ENCODE results near the gene P2RY8. TPM values are rescaled to one million over a fixed set of nuclear protein-coding genes. Genes with fewer than 3 reads are reported as not detected.
A peak's percentile ranks its signal among the peaks of the same experiment; 100 is the strongest.
"Not testable (repeated sequence)": the region's sequence is repeated elsewhere in the genome, so short reads cannot be mapped to it uniquely, and the experiment has no call there.

The P2RY8 gene
- total RNA-seq, 2 experiments from 2014 or later = 9.8 to 10.6 TPM

GRCh38 chrX:1449823-1450149 is 87.2 kb downstream of the P2RY8 start:
- no peak overlapping the region for H3K4me3 Mint-ChIP-seq
- CTCF ChIA-PET = no interaction called here
- H3K4me1 Mint-ChIP-seq (ENCODE audit: low read depth) = peaks cover 16% of the 10 kb centered on the region
- peaks cover 32% of the 10 kb centered on the region for H3K9me3 Mint-ChIP-seq
- peaks cover 39% of the 10 kb centered on the region for H3K36me3 Mint-ChIP-seq (ENCODE audit: low read depth)
- DNase-seq = no peak
- intact Hi-C loops (cut with micrococcal nuclease) = loop anchor here (5.0 kb wide), 2 partner anchors 1178 to 1248 kb away; no protein-coding TSS in a partner anchor
- H3K27ac Mint-ChIP-seq = peak overlapping the region; percentile 34
- no peaks in the 10 kb centered on the region for H3K27me3 Mint-ChIP-seq (ENCODE audit: low read depth)

- H3K4me3 Mint-ChIP-seq = no peak overlapping the region
- intact Hi-C loops (cut with micrococcal nuclease) = no loop called here
- peaks cover 37% of the 10 kb centered on the region for H3K9me3 Mint-ChIP-seq
- CTCF ChIA-PET = no interaction called here
- no peak for DNase-seq
- peak overlapping the region; percentile 44 for H3K27ac Mint-ChIP-seq
- no peaks in the 10 kb centered on the region for H3K27me3 Mint-ChIP-seq (ENCODE audit: low read depth)
- peaks cover 45% of the 10 kb centered on the region for H3K36me3 Mint-ChIP-seq (ENCODE audit: low read depth)
- peaks cover 13% of the 10 kb centered on the region for H3K4me1 Mint-ChIP-seq (ENCODE audit: low read depth)
These were observed 87.8 kb downstream of the P2RY8 start for GRCh38 chrX:1449036-1449822.

- intact Hi-C loops (cut with micrococcal nuclease); DNase-seq; H3K4me3 Mint-ChIP-seq; H3K27ac Mint-ChIP-seq; H3K27me3 Mint-ChIP-seq (ENCODE audit: low read depth); CTCF ChIA-PET: not testable (repeated sequence)
- Mint-ChIP-seq H3K4me1 (ENCODE audit: low read depth) (peaks cover 13% of the 10 kb centered on the region), H3K36me3 (ENCODE audit: low read depth) (peaks cover 50% of the 10 kb centered on the region), H3K9me3 (peaks cover 41% of the 10 kb centered on the region)
These were observed 88.4 kb downstream of the P2RY8 start for GRCh38 chrX:1448573-1449001.

- Mint-ChIP-seq H3K9me3 (peaks cover 44% of the 10 kb centered on the region), H3K4me1 (ENCODE audit: low read depth) (peaks cover 13% of the 10 kb centered on the region), H3K36me3 (ENCODE audit: low read depth) (peaks cover 54% of the 10 kb centered on the region)
- H3K4me3 Mint-ChIP-seq; H3K27me3 Mint-ChIP-seq (ENCODE audit: low read depth); DNase-seq; CTCF ChIA-PET; intact Hi-C loops (cut with micrococcal nuclease); H3K27ac Mint-ChIP-seq: not testable (repeated sequence)
These were observed 88.9 kb downstream of the P2RY8 start for GRCh38 chrX:1447969-1448572.

GRCh38 chrX:1446984-1447968 is 89.7 kb downstream of the P2RY8 start:
- DNase-seq; H3K4me3 Mint-ChIP-seq; intact Hi-C loops (cut with micrococcal nuclease); H3K27me3 Mint-ChIP-seq (ENCODE audit: low read depth); CTCF ChIA-PET; H3K27ac Mint-ChIP-seq: not testable (repeated sequence)
- Mint-ChIP-seq H3K4me1 (ENCODE audit: low read depth) (peaks cover 13% of the 10 kb centered on the region), H3K9me3 (peaks cover 47% of the 10 kb centered on the region), H3K36me3 (ENCODE audit: low read depth) (peaks cover 60% of the 10 kb centered on the region)

GRCh38 chrX:1444561-1445500 is 92.2 kb downstream of the P2RY8 start:
- Mint-ChIP-seq H3K9me3 (peaks cover 47% of the 10 kb centered on the region), H3K36me3 (ENCODE audit: low read depth) (peaks cover 62% of the 10 kb centered on the region), H3K27ac (no peak overlapping the region), H3K4me3 (no peak overlapping the region), H3K27me3 (ENCODE audit: low read depth) (no peaks in the 10 kb centered on the region), H3K4me1 (ENCODE audit: low read depth) (peaks cover 4% of the 10 kb centered on the region)
- CTCF ChIA-PET = no interaction called here
- DNase-seq = no peak
- intact Hi-C loops (cut with micrococcal nuclease) = no loop called here

GRCh38 chrX:1443496-1444075 is 93.4 kb downstream of the P2RY8 start:
- intact Hi-C loops (cut with micrococcal nuclease) = no loop called here
- Mint-ChIP-seq H3K9me3 (peaks cover 37% of the 10 kb centered on the region), H3K4me3 (no peak overlapping the region), H3K27ac (no peak overlapping the region), H3K36me3 (ENCODE audit: low read depth) (peaks cover 58% of the 10 kb centered on the region), H3K4me1 (ENCODE audit: low read depth) (peaks cover 1% of the 10 kb centered on the region), H3K27me3 (ENCODE audit: low read depth) (no peaks in the 10 kb centered on the region)
- CTCF ChIA-PET = no interaction called here
- DNase-seq = no peak

GRCh38 chrX:1442724-1443367 is 94.1 kb downstream of the P2RY8 start:
- H3K27ac Mint-ChIP-seq = no peak overlapping the region
- CTCF ChIA-PET = no interaction called here
- H3K4me3 Mint-ChIP-seq = no peak overlapping the region
- H3K9me3 Mint-ChIP-seq = peaks cover 30% of the 10 kb centered on the region
- H3K27me3 Mint-ChIP-seq (ENCODE audit: low read depth) = no peaks in the 10 kb centered on the region
- H3K36me3 Mint-ChIP-seq (ENCODE audit: low read depth) = peaks cover 56% of the 10 kb centered on the region
- no peak for DNase-seq
- intact Hi-C loops (cut with micrococcal nuclease) = no loop called here
- no peaks in the 10 kb centered on the region for H3K4me1 Mint-ChIP-seq (ENCODE audit: low read depth)

GRCh38 chrX:1442016-1442665 is 94.8 kb downstream of the P2RY8 start:
- H3K27me3 Mint-ChIP-seq (ENCODE audit: low read depth) = no peaks in the 10 kb centered on the region
- H3K4me3 Mint-ChIP-seq = no peak overlapping the region
- intact Hi-C loops (cut with micrococcal nuclease) = no loop called here
- H3K36me3 Mint-ChIP-seq (ENCODE audit: low read depth) = peaks cover 56% of the 10 kb centered on the region
- H3K27ac Mint-ChIP-seq = no peak overlapping the region
- no peak for DNase-seq
- H3K9me3 Mint-ChIP-seq = peaks cover 24% of the 10 kb centered on the region
- CTCF ChIA-PET = no interaction called here
- H3K4me1 Mint-ChIP-seq (ENCODE audit: low read depth) = no peaks in the 10 kb centered on the region

GRCh38 chrX:1440506-1440905 is 96.5 kb downstream of the P2RY8 start:
- Mint-ChIP-seq H3K27ac (no peak overlapping the region), H3K36me3 (ENCODE audit: low read depth) (peaks cover 62% of the 10 kb centered on the region), H3K4me3 (no peak overlapping the region), H3K27me3 (ENCODE audit: low read depth) (no peaks in the 10 kb centered on the region), H3K4me1 (ENCODE audit: low read depth) (no peaks in the 10 kb centered on the region), H3K9me3 (peaks cover 20% of the 10 kb centered on the region)
- no peak for DNase-seq
- CTCF ChIA-PET = no interaction called here
- intact Hi-C loops (cut with micrococcal nuclease) = no loop called here

All from activated naive CD4-positive, alpha-beta T cell treated with anti-CD3 and anti-CD28 coated beads for 36 hours (primary cell).